KMS-11 (cell line): ENCODE results near the gene INPP5A.

Source experiments
- H2AFZ ChIP-seq: fragments of 200-600 bp; sonication (generic); 2 replicates; pipeline ENCODE4 v1.6.1; 2016; ENCODE audit warnings: antibody characterized with exemption, mixed run types, low read depth
- H3K27ac ChIP-seq: fragments of 200-600 bp; sonication (generic); 2 replicates; pipeline ENCODE4 v1.6.1; 2016; ENCODE audit warnings: mild to moderate bottlenecking, mixed run types
- H3K27me3 ChIP-seq: fragments of 200-600 bp; sonication (generic); 2 replicates; pipeline ENCODE4 v1.6.1; 2017; ENCODE audit warnings: mild to moderate bottlenecking, low read depth, mixed run types, moderate library complexity; ENCODE audit not compliant: insufficient read depth
- H3K36me3 ChIP-seq: fragments of 200-600 bp; sonication (generic); 2 replicates; pipeline ENCODE4 v1.6.1; 2017; ENCODE audit warnings: mild to moderate bottlenecking, mixed run types; ENCODE audit not compliant: insufficient read depth
- H3K4me1 ChIP-seq: fragments of 200-600 bp; sonication (generic); 2 replicates; pipeline ENCODE4 v1.6.1; 2016; ENCODE audit warnings: mild to moderate bottlenecking, low read depth, mixed run types; ENCODE audit not compliant: poor library complexity, severe bottlenecking
- H3K4me2 ChIP-seq: fragments of 200-600 bp; sonication (generic); 2 replicates; pipeline ENCODE4 v1.7.0; 2016; ENCODE audit warnings: mild to moderate bottlenecking, mixed run types
- H3K4me3 ChIP-seq: fragments of 200-600 bp; sonication (generic); IDR thresholded peaks from 2 replicates; pipeline ENCODE4 v1.6.1; 2017; ENCODE audit warnings: low read depth, low read length, mixed read lengths; ENCODE audit not compliant: insufficient read depth
- H3K79me2 ChIP-seq: fragments of 200-600 bp; sonication (generic); 2 replicates; pipeline ENCODE4 v1.6.1; 2016; ENCODE audit warnings: low read depth, mixed run types; ENCODE audit not compliant: insufficient read depth
- H3K9ac ChIP-seq: fragments of 200-600 bp; sonication (generic); 2 replicates; pipeline ENCODE4 v1.6.1; 2016; ENCODE audit warnings: mild to moderate bottlenecking, mixed run types
- H4K20me1 ChIP-seq: fragments of 200-600 bp; sonication (generic); 2 replicates; pipeline ENCODE4 v1.6.1; 2016; ENCODE audit warnings: mild to moderate bottlenecking, mixed run types; ENCODE audit not compliant: insufficient read depth
- TF ChIP-seq, protein P1 (sequence below): fragments of 200-600 bp; sonication (generic); conservative IDR thresholded peaks from 2 replicates; pipeline ENCODE4 v1.6.1; 2017; ENCODE audit warnings: low read depth, mild to moderate bottlenecking, antibody characterized with exemption, low read length, moderate library complexity, mixed read lengths

The INPP5A gene

DNA sequence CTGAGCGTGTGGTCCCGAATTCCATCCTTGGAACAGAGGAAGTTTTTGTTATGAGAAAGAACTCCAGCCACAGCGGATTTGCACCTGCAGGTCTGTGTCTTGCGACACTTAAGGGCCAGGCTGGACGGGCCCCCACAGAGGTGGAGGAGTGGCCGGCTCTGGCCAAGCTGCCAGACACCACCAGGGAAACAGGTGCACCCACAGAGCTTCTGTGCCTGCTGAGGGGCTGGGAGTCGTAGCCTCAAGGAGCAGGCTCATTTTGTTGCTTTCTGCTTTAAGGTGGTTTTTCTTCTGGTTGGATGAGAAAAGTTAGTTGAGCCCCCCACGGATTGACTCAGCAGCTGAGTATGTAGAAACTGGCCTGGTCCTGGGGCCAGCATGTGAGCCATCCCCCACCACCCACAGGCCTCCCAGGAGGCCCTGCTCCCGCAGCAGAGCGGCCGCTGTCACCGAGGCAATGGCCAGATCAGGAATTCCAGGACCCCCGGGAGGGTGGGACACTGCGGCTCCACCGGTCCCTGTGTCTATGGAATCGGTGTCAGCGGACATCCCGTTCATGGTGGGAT is 206.4 kb downstream of the INPP5A start:
- TF ChIP-seq, protein P1, sequence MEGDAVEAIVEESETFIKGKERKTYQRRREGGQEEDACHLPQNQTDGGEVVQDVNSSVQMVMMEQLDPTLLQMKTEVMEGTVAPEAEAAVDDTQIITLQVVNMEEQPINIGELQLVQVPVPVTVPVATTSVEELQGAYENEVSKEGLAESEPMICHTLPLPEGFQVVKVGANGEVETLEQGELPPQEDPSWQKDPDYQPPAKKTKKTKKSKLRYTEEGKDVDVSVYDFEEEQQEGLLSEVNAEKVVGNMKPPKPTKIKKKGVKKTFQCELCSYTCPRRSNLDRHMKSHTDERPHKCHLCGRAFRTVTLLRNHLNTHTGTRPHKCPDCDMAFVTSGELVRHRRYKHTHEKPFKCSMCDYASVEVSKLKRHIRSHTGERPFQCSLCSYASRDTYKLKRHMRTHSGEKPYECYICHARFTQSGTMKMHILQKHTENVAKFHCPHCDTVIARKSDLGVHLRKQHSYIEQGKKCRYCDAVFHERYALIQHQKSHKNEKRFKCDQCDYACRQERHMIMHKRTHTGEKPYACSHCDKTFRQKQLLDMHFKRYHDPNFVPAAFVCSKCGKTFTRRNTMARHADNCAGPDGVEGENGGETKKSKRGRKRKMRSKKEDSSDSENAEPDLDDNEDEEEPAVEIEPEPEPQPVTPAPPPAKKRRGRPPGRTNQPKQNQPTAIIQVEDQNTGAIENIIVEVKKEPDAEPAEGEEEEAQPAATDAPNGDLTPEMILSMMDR = no peak
- H3K36me3 ChIP-seq = no peaks in the 10 kb centered on the region
- H4K20me1 ChIP-seq = no peaks in the 10 kb centered on the region
- H3K4me3 ChIP-seq = no peak overlapping the region
- no peak overlapping the region for H3K27ac ChIP-seq
- no peak overlapping the region for H3K4me2 ChIP-seq
- H3K79me2 ChIP-seq = no peaks in the 10 kb centered on the region
- no peaks in the 10 kb centered on the region for H3K27me3 ChIP-seq
- H3K9ac ChIP-seq = no peak overlapping the region
- H3K4me1 ChIP-seq = no peaks in the 10 kb centered on the region
- no peak overlapping the region for H2AFZ ChIP-seq

DNA sequence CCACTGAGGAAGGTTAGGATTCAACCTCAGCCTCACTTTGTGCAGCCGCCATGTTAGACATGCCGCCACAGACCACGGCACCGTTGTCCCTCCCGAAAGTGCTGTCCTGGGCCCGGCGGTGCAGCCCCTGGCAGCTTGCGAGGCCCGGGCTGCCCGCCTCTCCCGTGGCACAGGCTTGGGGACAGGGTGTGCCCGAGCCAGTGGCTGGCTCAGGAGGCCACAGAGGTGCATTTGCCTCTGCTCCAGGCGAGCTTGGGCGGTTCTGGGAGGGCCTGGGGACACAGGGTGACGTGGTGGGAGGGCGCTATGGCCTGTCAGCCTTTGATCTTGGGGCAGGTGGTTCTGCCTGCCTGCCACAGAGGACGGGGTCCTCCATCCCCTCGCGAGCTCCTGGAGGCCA is 207.3 kb downstream of the INPP5A start:
- TF ChIP-seq, protein P1 = no peak

DNA sequence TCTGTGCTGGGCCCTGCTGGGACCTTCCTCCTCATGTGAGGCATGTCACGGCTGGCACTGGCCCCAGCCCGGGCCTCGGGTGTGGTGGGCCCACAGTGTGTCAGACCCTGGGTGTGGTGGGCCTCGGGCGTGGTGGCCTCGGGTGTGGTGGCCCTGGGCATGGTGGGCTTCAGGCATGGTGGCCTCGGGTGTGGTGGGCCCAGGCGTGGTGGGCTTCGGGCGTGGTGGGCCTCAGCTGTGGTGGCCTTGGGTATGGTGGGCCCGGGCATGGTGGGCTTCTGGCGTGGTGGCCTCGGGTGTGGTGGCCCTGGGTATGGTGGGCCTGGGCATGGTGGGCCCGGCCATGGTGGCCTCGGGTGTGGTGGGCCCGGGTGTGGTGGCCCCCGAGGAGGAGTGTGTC is 207.9 kb downstream of the INPP5A start:
- H3K27ac ChIP-seq = no peak overlapping the region
- H2AFZ ChIP-seq = no peak overlapping the region
- H3K27me3 ChIP-seq = no peaks in the 10 kb centered on the region
- H3K4me2 ChIP-seq = no peak overlapping the region
- TF ChIP-seq, protein P1 = no peak
- H3K4me3 ChIP-seq = no peak overlapping the region
- H3K79me2 ChIP-seq = no peaks in the 10 kb centered on the region
- H3K4me1 ChIP-seq = no peaks in the 10 kb centered on the region
- H4K20me1 ChIP-seq = no peaks in the 10 kb centered on the region
- H3K9ac ChIP-seq = no peak overlapping the region
- no peaks in the 10 kb centered on the region for H3K36me3 ChIP-seq

More for the DNA sequence above, 207.3 kb downstream of the INPP5A start:
- H3K4me2 ChIP-seq = no peak overlapping the region
- no peaks in the 10 kb centered on the region for H3K36me3 ChIP-seq
- no peak overlapping the region for H3K4me3 ChIP-seq
- H2AFZ ChIP-seq = no peak overlapping the region
- H3K9ac ChIP-seq = no peak overlapping the region
- no peaks in the 10 kb centered on the region for H3K27me3 ChIP-seq
- no peak overlapping the region for H3K27ac ChIP-seq
- no peaks in the 10 kb centered on the region for H4K20me1 ChIP-seq
- H3K79me2 ChIP-seq = no peaks in the 10 kb centered on the region
- H3K4me1 ChIP-seq = no peaks in the 10 kb centered on the region

DNA sequence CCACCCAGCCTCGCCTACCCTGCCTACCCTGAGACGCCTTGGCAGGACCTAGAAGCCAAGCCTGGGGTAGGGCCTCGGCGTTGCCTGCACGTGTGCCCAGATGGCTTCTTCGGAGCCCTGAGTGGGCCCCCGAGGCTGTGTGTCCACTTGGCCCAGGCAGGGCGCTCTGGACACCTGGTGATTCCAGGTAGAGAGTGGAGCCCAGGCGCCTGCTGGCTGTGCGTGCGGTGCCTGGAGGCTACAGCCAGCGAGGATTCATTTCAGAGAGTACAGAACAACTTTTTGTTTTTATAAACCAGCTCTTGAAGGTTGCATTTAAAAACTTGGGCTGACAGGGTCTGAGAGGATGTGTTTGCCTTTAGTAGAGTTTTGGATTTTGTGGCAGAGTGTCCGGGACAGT is 208.4 kb downstream of the INPP5A start:
- no peaks in the 10 kb centered on the region for H4K20me1 ChIP-seq
- no peak overlapping the region for H3K4me2 ChIP-seq
- no peak overlapping the region for H2AFZ ChIP-seq
- TF ChIP-seq, protein P1 = no peak
- H3K27ac ChIP-seq = no peak overlapping the region
- H3K36me3 ChIP-seq = no peaks in the 10 kb centered on the region
- H3K4me1 ChIP-seq = no peaks in the 10 kb centered on the region
- no peaks in the 10 kb centered on the region for H3K79me2 ChIP-seq
- no peak overlapping the region for H3K4me3 ChIP-seq
- H3K9ac ChIP-seq = no peak overlapping the region
- H3K27me3 ChIP-seq = no peaks in the 10 kb centered on the region

DNA sequence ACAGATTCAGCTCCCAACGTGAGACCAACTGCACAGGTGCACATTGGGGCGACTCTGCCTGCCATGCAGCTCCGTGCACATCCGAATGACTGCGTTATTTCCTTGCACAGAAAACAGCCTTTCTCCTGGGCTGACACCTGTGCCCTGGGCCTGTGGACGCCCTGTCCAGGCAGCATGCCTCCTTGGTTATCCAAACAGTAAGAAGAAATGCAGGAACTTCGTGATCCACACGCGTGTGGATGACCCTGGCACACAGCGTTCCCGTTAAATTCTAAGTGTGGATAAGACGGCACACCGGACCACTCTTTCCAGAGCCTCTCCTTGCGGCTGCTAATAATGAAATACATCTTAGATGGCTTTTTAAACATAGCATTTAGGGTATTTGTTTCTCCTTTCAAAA is 208.8 kb downstream of the INPP5A start:
- TF ChIP-seq, protein P1 = no peak
- Histone ChIP-seq H3K79me2 (no peaks in the 10 kb centered on the region), H3K27me3 (no peaks in the 10 kb centered on the region), H3K36me3 (no peaks in the 10 kb centered on the region), H3K4me1 (no peaks in the 10 kb centered on the region), H2AFZ (no peak overlapping the region), H3K4me2 (no peak overlapping the region), H3K4me3 (no peak overlapping the region), H3K27ac (no peak overlapping the region), H3K9ac (no peak overlapping the region), H4K20me1 (no peaks in the 10 kb centered on the region)
